Right lobe of liver (tissue), 6 donors: ENCODE measurements around the gene MYO1F. TPM values are rescaled to one million over a fixed set of nuclear protein-coding genes. Genes with fewer than 3 reads are reported as not detected.

Experiments used
- ATAC-seq, 4 donors: fragments of 200-7000 bp; cut with Tn5 transposase; one replicate each; pipeline ENCODE4 v1.9.1; 2020; ENCODE audit warnings: mild to moderate bottlenecking in 4 of 4, moderate library complexity in 4 of 4
- DNase-seq, 3 donors: peaks; one replicate each; pipeline ENCODE4 v3.0.0-alpha.2; 2020
- H3K27ac ChIP-seq, 3 donors: fragments of 200-600 bp; one replicate each; pipeline ENCODE4 v1.8.0; 2022
- H3K27me3 ChIP-seq, 2 donors: fragments of 200-600 bp; one replicate each; pipeline ENCODE4 v1.8.0; 2022
- H3K36me3 ChIP-seq, 4 donors: fragments of 200-600 bp; sonication (generic) in 1 of 4; one replicate each; pipeline versions ENCODE4 v1.5.1 to v1.8.0; 2017 to 2022; ENCODE audit warnings: control low read depth in 1 of 4
- H3K4me1 ChIP-seq, 4 donors: fragments of 200-600 bp; sonication (generic) in 1 of 4; one replicate each; pipeline versions ENCODE4 v1.5.1 to v1.8.0; 2017 to 2022; ENCODE audit warnings: control low read depth in 1 of 4
- H3K4me3 ChIP-seq, 3 donors: fragments of 200-600 bp; one replicate each; pipeline ENCODE4 v1.8.0; 2022
- H3K9me3 ChIP-seq, 4 donors: fragments of 200-600 bp; sonication (generic) in 1 of 4; one replicate each; pipeline versions ENCODE4 v1.5.1 to v1.8.0; 2017 to 2022; ENCODE audit warnings: control low read depth in 1 of 4
- CTCF ChIP-seq, 4 donors: fragments of 200-600 bp in 3 of 4; fragments of 450-650 bp in 1 of 4; IDR thresholded peaks; one replicate each; pipeline versions ENCODE4 v1.5.1 to v1.8.0; 2016 to 2022; ENCODE audit warnings: antibody characterized with exemption in 4 of 4, mild to moderate bottlenecking in 2 of 4
- POLR2A ChIP-seq: fragments of 450-650 bp; IDR thresholded peaks from one replicate; pipeline ENCODE4 v1.6.1; 2017; ENCODE audit warnings: antibody characterized with exemption, mild to moderate bottlenecking
- WGBS: methylation state at CpG from one replicate; pipeline ENCODE4 v1.1.6; 2018; ENCODE audit warnings: low coverage, low lambda C conversion rate; ENCODE audit not compliant: insufficient coverage; ENCODE audit errors: missing lambda C conversion rate; 5-methylcytosine and 5-hydroxymethylcytosine counted together
- intact Hi-C, 2 donors: fragments of 100-400 bp; cut with DNase I; formaldehyde crosslinking; loops; one replicate each; pipeline versions ENCODE4 v1.11.2 to v1.14.1; 2022
- total RNA-seq, 6 experiments: library from RNA; depleted of rRNA in 2 of 6; stranded (reverse); fragments of >200 nt in 2 of 6; fragmentation: NEBNext Ultra II Directional in 3 of 6; extraction: Animal tissue kit (Norgen Biotek cat#: 25700) in 3 of 6; gene quantifications; one replicate each; pipeline versions ENCODE4 v1.1.0 to v1.2.4, GENCODE V29; 2016 to 2023
- donor health status: DM: no; HTN: yes; CAD: no.
- donor health status: DM: no; HTN: no; CAD: no.
- donor health status: DM: no; HTN: no; CAD: no.
- donor health status: DM: no; HTN: yes; CAD: no.
- donor health status: DM: no; HTN: yes; CAD: no.

Gene MYO1F
- total RNA-seq, 6 experiments from 2014 or later = 7.9 to 21.5 (median 10.2) TPM

- H3K9me3 ChIP-seq = no peaks in the 10 kb centered on the region
- DNase-seq = no peak
- 80% methylated on average over 1 of the region's 15 CpGs for WGBS
Observed at GRCh38 chr19:8550070-8550469, 27.2 kb downstream of the MYO1F start.

GRCh38 chr19:8545743-8546142, 31.5 kb downstream of the MYO1F start:
- H3K36me3 ChIP-seq = peaks cover 0 to 8% (median 0%) of the 10 kb centered on the region in 4 donors
- no peak for TF ChIP-seq POLR2A
- no peak for TF ChIP-seq CTCF (IDR thresholded peaks at IDR 0.05)
- H3K27me3 ChIP-seq = no peaks in the 10 kb centered on the region
- no peak overlapping the region for H3K27ac ChIP-seq
- 100% methylated on average over 5 of the region's 8 CpGs for WGBS
- H3K9me3 ChIP-seq = no peaks in the 10 kb centered on the region
- ATAC-seq (no peak), DNase-seq (no peak)
- intact Hi-C loops = no loop called here
- H3K4me1 ChIP-seq = no peaks in the 10 kb centered on the region
- no peak overlapping the region for H3K4me3 ChIP-seq

More at GRCh38 chr19:8550070-8550469, 27.2 kb downstream of the MYO1F start:
- Histone ChIP-seq H3K36me3 (peaks cover 0 to 8% (median 0%) of the 10 kb centered on the region in 4 donors), H3K27ac (no peak overlapping the region), H3K4me3 (no peak overlapping the region), H3K4me1 (no peaks in the 10 kb centered on the region), H3K27me3 (no peaks in the 10 kb centered on the region)
- intact Hi-C loops = no loop called here
- no peak for TF ChIP-seq CTCF (IDR thresholded peaks at IDR 0.05)
- no peak for TF ChIP-seq POLR2A
- ATAC-seq = no peak

- Histone ChIP-seq H3K9me3 (no peaks in the 10 kb centered on the region), H3K4me3 (no peak overlapping the region), H3K27ac (no peak overlapping the region), H3K4me1 (no peaks in the 10 kb centered on the region), H3K36me3 (peaks cover 0 to 8% (median 0%) of the 10 kb centered on the region in 4 donors), H3K27me3 (no peaks in the 10 kb centered on the region)
- DNase-seq (no peak), ATAC-seq (peak in 1 of 4 donors; percentile 22)
- intact Hi-C loops = no loop called here
- WGBS = 100% methylated on average over 2 of the region's 20 CpGs
- TF ChIP-seq CTCF (IDR thresholded peaks at IDR 0.05) (no peak), POLR2A (no peak)
Observed at GRCh38 chr19:8544168-8544567, 33.1 kb downstream of the MYO1F start.

- no peaks in the 10 kb centered on the region for H3K9me3 ChIP-seq
- WGBS = 82% methylated on average over 5 of the region's 12 CpGs
- H3K36me3 ChIP-seq = no peaks in the 10 kb centered on the region
- intact Hi-C loops = no loop called here
- ATAC-seq (no peak), DNase-seq (no peak)
- no peak overlapping the region for H3K4me3 ChIP-seq
- H3K4me1 ChIP-seq = no peaks in the 10 kb centered on the region
- no peak overlapping the region for H3K27ac ChIP-seq
- TF ChIP-seq CTCF (IDR thresholded peaks at IDR 0.05) (no peak), POLR2A (no peak)
- no peaks in the 10 kb centered on the region for H3K27me3 ChIP-seq
Observed at GRCh38 chr19:8539621-8540149, 37.6 kb downstream of the MYO1F start.

GRCh38 chr19:8537099-8537498, 40.1 kb downstream of the MYO1F start:
- Histone ChIP-seq H3K9me3 (no peaks in the 10 kb centered on the region), H3K27me3 (no peaks in the 10 kb centered on the region), H3K36me3 (no peaks in the 10 kb centered on the region), H3K4me3 (no peak overlapping the region), H3K4me1 (no peaks in the 10 kb centered on the region), H3K27ac (no peak overlapping the region)
- intact Hi-C loops = no loop called here
- 79% methylated on average over 3 of the region's 3 CpGs for WGBS
- DNase-seq = no peak
- TF ChIP-seq CTCF (IDR thresholded peaks at IDR 0.05) = no peak
- TF ChIP-seq POLR2A = no peak
- ATAC-seq = peak in 1 of 4 donors; percentile 16
